ENCODE results near the gene BRD7. TPM values are rescaled to one million over a fixed set of nuclear protein-coding genes. Genes with fewer than 3 reads are reported as not detected.

The BRD7 gene
- total RNA-seq, 4 donors from 2014 or later = 33.0 to 49.9 (median 40.5) TPM

GRCh38 chr16:50335196-50335958 lies 33.4 kb downstream of the BRD7 start:
- TF ChIP-seq CTCF (IDR thresholded peaks at IDR 0.05; ENCODE audit: low read depth) = no peak

- no peak for TF ChIP-seq CTCF (IDR thresholded peaks at IDR 0.05; ENCODE audit: low read depth)
Measured at GRCh38 chr16:50334106-50334975, 34.4 kb downstream of the BRD7 start.

- TF ChIP-seq CTCF (IDR thresholded peaks at IDR 0.05; ENCODE audit: low read depth) = no peak
Measured at GRCh38 chr16:50332599-50332998, 36.2 kb downstream of the BRD7 start.

- no peak for TF ChIP-seq CTCF (IDR thresholded peaks at IDR 0.05; ENCODE audit: low read depth)
Measured at GRCh38 chr16:50331570-50331969, 37.2 kb downstream of the BRD7 start.

- no peak for TF ChIP-seq CTCF (IDR thresholded peaks at IDR 0.05; ENCODE audit: low read depth)
Measured at GRCh38 chr16:50329446-50330189, 39.2 kb downstream of the BRD7 start.

- no peak for TF ChIP-seq CTCF (IDR thresholded peaks at IDR 0.05; ENCODE audit: low read depth)
Measured at GRCh38 chr16:50326835-50327465, 41.8 kb downstream of the BRD7 start.
